H9 (cell line): ENCODE results near the gene TPGS2. TPM values are rescaled to one million over a fixed set of nuclear protein-coding genes. Genes with fewer than 3 reads are reported as not detected.

Source experiments
- DNase-seq: peaks from one replicate; pipeline ENCODE4 v3.0.0-alpha.2; 2017
- H2AFZ ChIP-seq: one replicate; pipeline ENCODE4 v1.6.1; 2013; ENCODE audit warnings: mild to moderate bottlenecking, low read length, control low read depth, moderate library complexity
- H2AK5ac ChIP-seq: 2 replicates; pipeline ENCODE4 v1.6.1; 2013; ENCODE audit warnings: low read length, control low read depth, mixed read lengths; ENCODE audit not compliant: insufficient read length
- H2BK120ac ChIP-seq: one replicate; pipeline ENCODE4 v1.6.1; 2013; ENCODE audit warnings: low read depth, mild to moderate bottlenecking, low read length, control low read depth, inconsistent platforms; ENCODE audit not compliant: poor library complexity, severe bottlenecking
- H2BK12ac ChIP-seq: 2 replicates; pipeline ENCODE4 v1.6.1; 2013; ENCODE audit warnings: low read length, control low read depth, mixed read lengths, low read depth; ENCODE audit not compliant: insufficient read length
- H2BK15ac ChIP-seq: 2 replicates; pipeline ENCODE4 v1.6.1; 2013; ENCODE audit warnings: low read depth, low read length, control low read depth
- H2BK20ac ChIP-seq: one replicate; pipeline ENCODE4 v1.6.1; 2013; ENCODE audit warnings: low read depth, mild to moderate bottlenecking, low read length, control low read depth, inconsistent platforms; ENCODE audit not compliant: poor library complexity, severe bottlenecking
- H2BK5ac ChIP-seq: 2 replicates; pipeline ENCODE4 v1.6.1; 2013; ENCODE audit warnings: low read length, control low read depth, mixed read lengths; ENCODE audit not compliant: insufficient read length
- H3K14ac ChIP-seq: 2 replicates; pipeline ENCODE4 v1.6.1; 2013; ENCODE audit warnings: low read length, control low read depth; ENCODE audit not compliant: insufficient read depth
- H3K18ac ChIP-seq: 2 replicates; pipeline ENCODE4 v1.6.1; 2013; ENCODE audit warnings: low read depth, mild to moderate bottlenecking, mixed read lengths, low read length, control low read depth; ENCODE audit not compliant: insufficient read length
- H3K23ac ChIP-seq: 2 replicates; pipeline ENCODE4 v1.6.1; 2013; ENCODE audit warnings: low read length, control low read depth, mixed read lengths, low read depth; ENCODE audit not compliant: insufficient read length
- H3K23me2 ChIP-seq: 2 replicates; pipeline ENCODE4 v1.6.1; 2013; ENCODE audit warnings: low read depth, mild to moderate bottlenecking, mixed read lengths, low read length, control low read depth; ENCODE audit not compliant: insufficient read length, poor library complexity, severe bottlenecking
- H3K27ac ChIP-seq: 2 replicates; pipeline ENCODE4 v1.5.1; 2013; ENCODE audit warnings: low read length, control low read depth, mixed read lengths, low read depth; ENCODE audit not compliant: insufficient read length
- H3K27me3 ChIP-seq: 2 replicates; pipeline ENCODE4 v1.6.1; 2013; ENCODE audit warnings: low read length, control low read depth, inconsistent platforms; ENCODE audit not compliant: insufficient read depth
- H3K4ac ChIP-seq: 2 replicates; pipeline ENCODE4 v1.6.1; 2013; ENCODE audit warnings: low read depth, mild to moderate bottlenecking, control low read depth, inconsistent platforms, low read length, moderate library complexity
- H3K4me1 ChIP-seq: 2 replicates; pipeline ENCODE4 v1.6.1; 2013; ENCODE audit warnings: low read length, control low read depth, inconsistent platforms; ENCODE audit not compliant: insufficient read depth
- H3K4me2 ChIP-seq: 2 replicates; pipeline ENCODE4 v1.6.1; 2013; ENCODE audit warnings: low read length, control low read depth, mixed read lengths; ENCODE audit not compliant: insufficient read length, insufficient read depth
- H3K56ac ChIP-seq: 2 replicates; pipeline ENCODE4 v1.6.1; 2013; ENCODE audit warnings: low read depth, mild to moderate bottlenecking, mixed read lengths, low read length, control low read depth; ENCODE audit not compliant: insufficient read length
- H3K79me1 ChIP-seq: 2 replicates; pipeline ENCODE4 v1.6.1; 2013; ENCODE audit warnings: low read depth, mild to moderate bottlenecking, moderate library complexity, low read length, control low read depth, inconsistent platforms; ENCODE audit not compliant: insufficient read depth, poor library complexity, severe bottlenecking
- H3K79me2 ChIP-seq: 2 replicates; pipeline ENCODE4 v1.6.1; 2013; ENCODE audit warnings: low read length, control low read depth, inconsistent platforms; ENCODE audit not compliant: insufficient read depth
- H3K9ac ChIP-seq: 2 replicates; pipeline ENCODE4 v1.6.1; 2013; ENCODE audit warnings: low read length, control low read depth, mixed read lengths; ENCODE audit not compliant: insufficient read length; ENCODE audit errors: extremely low read depth
- H3K9me3 ChIP-seq: one replicate; pipeline ENCODE4 v1.6.1; 2013; ENCODE audit warnings: low read depth, low read length, inconsistent platforms; ENCODE audit not compliant: control insufficient read depth
- H3T11ph ChIP-seq: one replicate; pipeline ENCODE4 v1.6.1; 2013; ENCODE audit warnings: mild to moderate bottlenecking, low read length, control low read depth, inconsistent platforms
- H4K20me1 ChIP-seq: one replicate; pipeline ENCODE4 v1.6.1; 2013; ENCODE audit not compliant: control insufficient read depth, insufficient read length, insufficient read depth
- H4K5ac ChIP-seq: 2 replicates; pipeline ENCODE4 v1.6.1; 2013; ENCODE audit warnings: low read depth, mild to moderate bottlenecking, mixed read lengths, low read length, control low read depth; ENCODE audit not compliant: insufficient read length
- H4K8ac ChIP-seq: replicated peaks from 2 replicates; pipeline ENCODE4 v1.6.1; 2013; ENCODE audit warnings: low read length, control low read depth, mixed read lengths, low read depth; ENCODE audit not compliant: insufficient read length
- H4K91ac ChIP-seq: 2 replicates; pipeline ENCODE4 v1.6.1; 2013; ENCODE audit warnings: low read depth, mild to moderate bottlenecking, moderate library complexity, mixed read lengths, low read length, control low read depth; ENCODE audit not compliant: insufficient read length
- H3K27ac Mint-ChIP-seq, 3 experiments: 2 replicates in 2 of 3; 3 replicates in 1 of 3; pipeline ENCODE4 v1.8.0; 2020 to 2021; ENCODE audit warnings: mixed read lengths in 3 of 3, mild to moderate bottlenecking in 1 of 3, moderate library complexity in 1 of 3
- H3K27me3 Mint-ChIP-seq: 2 replicates; pipeline ENCODE4 v1.8.0; 2021; ENCODE audit warnings: low read depth, mild to moderate bottlenecking, moderate library complexity, mixed read lengths
- H3K36me3 Mint-ChIP-seq, 3 experiments: 2 replicates in 2 of 3; 3 replicates in 1 of 3; pipeline ENCODE4 v1.8.0; 2020 to 2021; ENCODE audit warnings: low read depth in 3 of 3, mixed read lengths in 3 of 3; ENCODE audit not compliant: insufficient read depth in 1 of 3
- H3K4me1 Mint-ChIP-seq, 2 experiments: 2 replicates each; pipeline ENCODE4 v1.8.0; 2020; ENCODE audit warnings: mixed read lengths in 2 of 2
- H3K4me3 Mint-ChIP-seq, 2 experiments: 2 replicates in 1 of 2; 3 replicates in 1 of 2; pipeline ENCODE4 v1.8.0; 2020 to 2021; ENCODE audit warnings: mild to moderate bottlenecking in 2 of 2, mixed read lengths in 2 of 2, moderate library complexity in 1 of 2
- H3K9me3 Mint-ChIP-seq, 2 experiments: 2 replicates in 1 of 2; 3 replicates in 1 of 2; pipeline ENCODE4 v1.8.0; 2020; ENCODE audit warnings: mild to moderate bottlenecking in 2 of 2, mixed read lengths in 2 of 2, moderate library complexity in 1 of 2
- CTCF ChIP-seq: fragments of 200-600 bp; sonication (generic); conservative IDR thresholded peaks from 3 replicates; pipeline ENCODE4 v1.8.0; 2021; ENCODE audit warnings: antibody characterized with exemption, mild to moderate bottlenecking
- WGBS: extraction: QIAGEN DNeasy Blood & Tissue Kit; methylation state at CpG from one replicate; pipeline ENCODE4 v1.1.7; 2013; ENCODE audit warnings: missing lambda C conversion rate, low lambda C conversion rate, mixed read lengths; ENCODE audit not compliant: insufficient read length; ENCODE audit errors: extremely low coverage; 5-methylcytosine and 5-hydroxymethylcytosine counted together
- total RNA-seq: library from RNA; stranded (reverse); gene quantifications from 2 replicates; pipeline ENCODE4 v1.2.1, GENCODE V29; 2021

Gene TPGS2
- total RNA-seq, 1 experiment from 2014 or later, result 147 TPM

GRCh38 chr18:36775396-36775795 lies 53.4 kb downstream of the TPGS2 start:
- peaks cover 10 to 11% of the 10 kb centered on the region in 2 experiments for H3K4me1 Mint-ChIP-seq
- DNase-seq, result no peak
- H3K36me3 Mint-ChIP-seq, result no peaks in the 10 kb centered on the region; a peak in 2 of 7 replicates
- 0 out of 7 replicates have a peak overlapping the region, but pooled peaks of 1 of the 3 experiments have one; percentile 37 for H3K27ac Mint-ChIP-seq
- H3K9me3 ChIP-seq, result no peaks in the 10 kb centered on the region
- H2BK15ac ChIP-seq, result no peak overlapping the region
- H3T11ph ChIP-seq, result no peak overlapping the region
- H2BK20ac ChIP-seq, result no peak overlapping the region
- no peaks in the 10 kb centered on the region for H4K20me1 ChIP-seq
- H4K91ac ChIP-seq, result no peak overlapping the region
- no peaks in the 10 kb centered on the region for H3K23me2 ChIP-seq
- H2AFZ ChIP-seq, result no peak overlapping the region
- no peak overlapping the region for H2BK5ac ChIP-seq
- no peaks in the 10 kb centered on the region for H3K79me1 ChIP-seq
- no CpG with 5 or more reads among the region's 4 CpGs for WGBS
- H2BK12ac ChIP-seq, result no peak overlapping the region
- no peak overlapping the region for H3K9ac ChIP-seq
- H2BK120ac ChIP-seq, result no peak overlapping the region
- H4K8ac ChIP-seq, result no peak overlapping the region
- no peak overlapping the region for H3K27ac ChIP-seq
- no peak overlapping the region for H3K4ac ChIP-seq
- H3K18ac ChIP-seq, result no peak overlapping the region
- H3K9me3 Mint-ChIP-seq, result no peaks in the 10 kb centered on the region
- H4K5ac ChIP-seq, result no peak overlapping the region
- H3K56ac ChIP-seq, result no peak overlapping the region
- H3K4me3 Mint-ChIP-seq, result no peak overlapping the region
- no peaks in the 10 kb centered on the region for H3K27me3 ChIP-seq
- H2AK5ac ChIP-seq, result no peak overlapping the region
- H3K14ac ChIP-seq, result no peak overlapping the region
- H3K27me3 Mint-ChIP-seq, result peaks cover 2% of the 10 kb centered on the region
- TF ChIP-seq CTCF, result no peak
- H3K79me2 ChIP-seq, result no peaks in the 10 kb centered on the region
- H3K23ac ChIP-seq, result no peak overlapping the region
- H3K4me1 ChIP-seq, result peaks cover 2% of the 10 kb centered on the region; the same call in 1 of the 2 replicates
- no peak overlapping the region for H3K4me2 ChIP-seq
